Right cardiac atrium (tissue), 5 donors: Measurements from ENCODE around the gene KCNMB2. TPM values are rescaled to one million over a fixed set of nuclear protein-coding genes. Genes with fewer than 3 reads are reported as not detected.

Experiments used
- ATAC-seq, 2 donors: fragments of 200-7000 bp; cut with Tn5 transposase; one replicate each; pipeline versions ENCODE4 v1.8.0 to v1.9.1; 2020; ENCODE audit warnings: moderate library complexity in 2 of 2, mild to moderate bottlenecking in 1 of 2
- DNase-seq, 3 donors: peaks; one replicate each; pipeline ENCODE4 v3.0.0-alpha.2; 2020
- H3K27ac ChIP-seq: one replicate; pipeline ENCODE4 v1.5.1; 2013; ENCODE audit warnings: mild to moderate bottlenecking, low read length, control low read depth, moderate library complexity
- H3K27me3 ChIP-seq: one replicate; pipeline ENCODE4 v1.6.1; 2013; ENCODE audit not compliant: control insufficient read depth, insufficient read depth
- H3K4me1 ChIP-seq: one replicate; pipeline ENCODE4 v1.6.1; 2013; ENCODE audit warnings: low read length; ENCODE audit not compliant: control insufficient read depth, insufficient read depth
- H3K4me3 ChIP-seq: one replicate; pipeline ENCODE4 v1.5.1; 2013; ENCODE audit warnings: low read length, control low read depth
- H3K9me3 ChIP-seq: one replicate; pipeline ENCODE4 v1.6.1; 2013; ENCODE audit warnings: low read length; ENCODE audit not compliant: control insufficient read depth
- WGBS: extraction: QIAGEN DNeasy Blood & Tissue Kit; methylation state at CpG from one replicate; pipeline ENCODE4 v1.1.7; 2013; 5-methylcytosine and 5-hydroxymethylcytosine counted together
- intact Hi-C, 4 donors: fragments of 100-400 bp; cut with DNase I; formaldehyde crosslinking; loops; one replicate each; pipeline versions ENCODE4 v1.11.0 to v1.14.0; 2022 to 2023
- polyA plus RNA-seq: library from polyadenylated mRNA; stranded (reverse); fragments of 200-250 nt; gene quantifications from one replicate; pipeline ENCODE4 v1.2.3, GENCODE V29; 2013
- total RNA-seq, 4 donors: library from RNA; stranded (reverse); fragmentation: NEBNext Ultra II Directional; extraction: Animal tissue kit (Norgen Biotek cat#: 25700); gene quantifications; one replicate each; pipeline ENCODE4 v1.2.1, GENCODE V29; 2021
- donor health status: healthy with polysubstance abuse.
- donor health status: DM: no; HTN: yes; CAD: no.
- donor health status: DM: no; HTN: no; CAD: no.
- donor health status: DM: no; HTN: yes; CAD: no; lungs with severe emphysema.
- donor health status: DM: yes; HTN: yes; CAD: no.

KCNMB2 gene
- total and polyA plus RNA-seq, 5 donors = 4.5 to 10.0 (median 5.1) TPM

DNA sequence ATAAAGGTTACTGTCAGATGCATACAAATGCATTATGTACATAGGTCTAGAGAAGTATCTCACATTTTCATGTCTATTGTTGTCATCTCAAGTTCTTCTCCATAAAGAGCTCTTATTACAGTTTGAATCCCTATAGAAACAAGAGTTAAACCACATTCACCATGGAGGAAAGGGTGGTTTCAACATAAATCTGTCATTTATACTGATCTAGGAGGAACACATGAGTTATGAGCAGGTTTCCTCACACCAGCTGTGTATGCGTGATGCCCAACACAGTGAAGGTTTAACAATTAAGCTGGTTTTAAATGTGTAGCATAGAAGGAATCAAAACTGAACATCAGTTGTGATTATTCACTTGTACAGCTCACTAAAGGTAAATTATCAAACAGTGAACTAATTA, 251.7 kb downstream of the KCNMB2 start:
- Histone ChIP-seq H3K4me1 (no peaks in the 10 kb centered on the region), H3K9me3 (peaks cover 2% of the 10 kb centered on the region), H3K27ac (no peak overlapping the region), H3K4me3 (no peak overlapping the region), H3K27me3 (no peaks in the 10 kb centered on the region)
- DNase-seq (no peak), ATAC-seq (no peak)
- 39% methylated on average over 1 of the region's 1 CpG for WGBS
- intact Hi-C loops = no loop called here

DNA sequence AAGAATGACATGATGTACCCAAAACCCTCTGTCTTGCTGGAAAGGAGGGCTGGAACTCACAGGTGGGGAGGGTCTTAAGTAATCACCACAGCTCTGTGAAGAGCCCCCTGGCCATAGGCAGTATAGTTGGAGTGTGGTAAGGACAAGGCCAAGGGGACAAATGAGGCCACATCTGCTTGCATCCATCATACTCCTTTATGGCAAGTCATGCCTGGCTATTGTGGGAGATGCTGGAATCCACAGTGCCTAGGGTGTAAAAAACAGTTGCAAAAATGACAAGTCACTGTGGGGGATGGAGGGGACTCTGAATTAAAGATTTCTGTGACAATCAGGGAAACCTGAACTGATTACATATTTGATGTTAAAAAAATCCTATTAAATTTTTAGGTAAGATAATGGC, 258.5 kb downstream of the KCNMB2 start:
- Histone ChIP-seq H3K4me1 (no peaks in the 10 kb centered on the region), H3K9me3 (peaks cover 2% of the 10 kb centered on the region), H3K4me3 (no peak overlapping the region), H3K27ac (no peak overlapping the region), H3K27me3 (no peaks in the 10 kb centered on the region)
- ATAC-seq = no peak
- no peak for DNase-seq
- intact Hi-C loops = no loop called here

DNA sequence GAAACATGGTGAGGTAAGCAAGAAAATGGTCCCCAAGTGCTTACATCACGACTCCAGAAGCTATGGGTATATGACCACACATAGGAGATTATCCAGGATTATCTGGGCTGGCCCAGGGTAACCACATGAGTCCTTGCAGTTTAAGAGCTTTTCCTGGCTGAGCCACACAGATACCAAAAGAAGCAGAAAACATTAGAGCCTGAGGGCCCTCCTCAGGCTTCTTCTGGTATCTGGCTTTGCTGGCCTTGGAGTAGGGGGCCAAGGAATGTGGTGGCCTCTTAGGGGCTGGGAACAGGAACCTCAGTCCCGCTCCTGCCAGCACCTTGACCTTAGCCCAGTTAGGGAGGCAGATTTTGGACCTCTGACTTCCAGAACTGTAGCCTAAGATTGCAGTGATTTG, 259.1 kb downstream of the KCNMB2 start:
- Histone ChIP-seq H3K27ac (no peak overlapping the region), H3K4me3 (no peak overlapping the region), H3K9me3 (peaks cover 2% of the 10 kb centered on the region), H3K4me1 (no peaks in the 10 kb centered on the region), H3K27me3 (no peaks in the 10 kb centered on the region)
- DNase-seq (no peak), ATAC-seq (no peak)
- 80% methylated on average over 2 of the region's 2 CpGs for WGBS
- intact Hi-C loops = no loop called here

GRCh38 chr3:178802259-178802658, 266.0 kb downstream of the KCNMB2 start:
- intact Hi-C loops = no loop called here
- Histone ChIP-seq H3K9me3 (no peaks in the 10 kb centered on the region), H3K4me1 (no peaks in the 10 kb centered on the region), H3K27ac (no peak overlapping the region), H3K4me3 (no peak overlapping the region), H3K27me3 (no peaks in the 10 kb centered on the region)
- DNase-seq = no peak
- no peak for ATAC-seq
- WGBS = 89% methylated on average over 3 of the region's 3 CpGs

GRCh38 chr3:178802993-178803693, 266.9 kb downstream of the KCNMB2 start:
- intact Hi-C loops = no loop called here
- WGBS = 82% methylated on average over 3 of the region's 3 CpGs
- H3K27me3 ChIP-seq = no peaks in the 10 kb centered on the region
- no peak overlapping the region for H3K27ac ChIP-seq
- H3K4me1 ChIP-seq = no peaks in the 10 kb centered on the region
- H3K4me3 ChIP-seq = no peak overlapping the region
- ATAC-seq (no peak), DNase-seq (no peak)
- no peaks in the 10 kb centered on the region for H3K9me3 ChIP-seq

- H3K27ac ChIP-seq = no peak overlapping the region
- no peak for ATAC-seq
- no peak for DNase-seq
- intact Hi-C loops = no loop called here
- H3K4me3 ChIP-seq = no peak overlapping the region
- H3K9me3 ChIP-seq = no peaks in the 10 kb centered on the region
- H3K27me3 ChIP-seq = no peaks in the 10 kb centered on the region
- H3K4me1 ChIP-seq = no peaks in the 10 kb centered on the region
Measured at GRCh38 chr3:178804606-178805005, 268.4 kb downstream of the KCNMB2 start.

- intact Hi-C loops = no loop called here
- ATAC-seq (no peak), DNase-seq (no peak)
- 93% methylated on average over 7 of the region's 7 CpGs for WGBS
- no peaks in the 10 kb centered on the region for H3K27me3 ChIP-seq
- H3K4me3 ChIP-seq = no peak overlapping the region
- H3K27ac ChIP-seq = no peak overlapping the region
- H3K4me1 ChIP-seq = no peaks in the 10 kb centered on the region
- no peaks in the 10 kb centered on the region for H3K9me3 ChIP-seq
Measured at GRCh38 chr3:178805741-178806140, 269.5 kb downstream of the KCNMB2 start.

DNA sequence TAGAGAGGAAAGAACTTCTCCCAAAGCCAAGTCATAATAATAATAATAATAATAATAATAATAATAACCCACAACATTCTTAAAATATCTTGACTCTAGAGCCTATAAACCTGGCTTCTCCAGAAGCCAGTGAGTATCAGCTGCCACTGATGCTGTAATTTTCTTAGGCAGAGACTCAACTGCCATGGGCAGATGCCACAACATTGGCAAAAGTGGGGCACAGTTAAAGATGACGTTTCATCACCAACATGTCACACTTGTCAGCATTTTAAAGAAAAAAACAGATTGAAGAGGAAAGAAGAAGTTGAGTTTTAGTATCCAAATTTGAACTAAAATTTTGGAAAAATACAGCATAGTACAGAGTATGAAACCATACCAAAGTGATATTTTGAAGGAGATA, 270.4 kb downstream of the KCNMB2 start:
- H3K9me3 ChIP-seq = no peaks in the 10 kb centered on the region
- H3K4me3 ChIP-seq = no peak overlapping the region
- H3K4me1 ChIP-seq = no peaks in the 10 kb centered on the region
- no peak overlapping the region for H3K27ac ChIP-seq
- WGBS = 80% methylated on average over 1 of the region's 1 CpG
- no peaks in the 10 kb centered on the region for H3K27me3 ChIP-seq
- DNase-seq (no peak), ATAC-seq (no peak)
- intact Hi-C loops = no loop called here

DNA sequence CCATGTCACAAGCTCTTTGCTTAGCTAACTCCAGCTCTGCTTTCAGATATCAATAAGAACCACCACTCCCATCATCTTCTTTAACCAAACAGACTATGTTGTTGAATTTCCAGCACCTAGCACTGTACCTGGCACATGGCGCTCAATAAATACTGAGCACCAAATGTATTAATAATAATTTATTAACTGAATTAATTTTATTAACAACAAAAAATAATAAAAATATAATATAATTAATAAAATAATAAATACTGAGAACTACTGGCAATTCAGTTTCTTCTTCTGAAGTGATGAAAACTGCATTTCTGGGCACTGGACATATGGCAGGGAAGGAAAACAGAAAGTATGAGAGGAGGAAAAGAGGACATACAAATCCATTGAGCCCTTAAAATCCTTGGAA, 271.5 kb downstream of the KCNMB2 start:
- WGBS = 97% methylated on average over 1 of the region's 1 CpG
- no peaks in the 10 kb centered on the region for H3K9me3 ChIP-seq
- no peaks in the 10 kb centered on the region for H3K4me1 ChIP-seq
- H3K4me3 ChIP-seq = no peak overlapping the region
- DNase-seq = no peak
- intact Hi-C loops = no loop called here
- H3K27ac ChIP-seq = no peak overlapping the region
- no peak for ATAC-seq
- no peaks in the 10 kb centered on the region for H3K27me3 ChIP-seq

DNA sequence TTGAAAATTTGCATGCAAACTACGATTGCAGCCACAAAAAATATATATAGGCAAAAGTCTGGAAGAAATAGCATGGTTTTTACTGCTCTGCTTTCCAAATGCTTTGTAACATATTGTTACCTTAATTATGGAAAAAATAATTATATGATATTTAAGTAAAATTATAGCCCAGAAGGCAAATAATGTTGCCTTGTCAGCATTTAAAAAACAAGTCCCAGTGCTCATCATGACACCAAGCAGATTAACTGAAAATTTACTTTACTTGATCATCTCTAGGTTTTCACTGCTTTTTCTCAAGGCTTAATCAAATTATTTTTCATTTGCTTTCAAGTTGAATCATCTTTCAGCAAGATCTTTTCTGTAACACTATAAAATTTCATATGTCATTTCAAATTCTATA, 272.5 kb downstream of the KCNMB2 start:
- Histone ChIP-seq H3K27ac (no peak overlapping the region), H3K4me3 (no peak overlapping the region), H3K9me3 (no peaks in the 10 kb centered on the region), H3K4me1 (no peaks in the 10 kb centered on the region), H3K27me3 (no peaks in the 10 kb centered on the region)
- intact Hi-C loops = no loop called here
- no peak for DNase-seq
- 88% methylated on average over 1 of the region's 1 CpG for WGBS
- ATAC-seq = no peak

DNA sequence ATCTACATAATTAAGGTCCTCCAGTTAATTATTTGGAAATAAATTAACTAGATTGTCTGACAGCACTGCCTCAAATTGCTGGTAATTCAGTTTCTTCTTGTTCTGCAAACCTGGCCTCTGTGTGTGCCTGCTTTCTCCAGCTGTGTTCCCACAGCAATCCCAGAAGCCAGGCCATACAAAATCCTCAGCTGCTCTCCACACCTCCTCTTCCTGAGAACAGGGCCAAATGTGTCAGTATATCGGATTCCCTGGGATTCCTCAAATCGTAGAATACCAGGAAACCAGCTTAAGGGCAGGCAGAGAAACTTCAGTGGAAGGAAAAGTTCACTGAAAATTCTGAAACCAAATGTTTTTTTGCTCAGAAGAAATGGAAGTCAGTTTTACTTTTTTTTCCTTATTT, 273.9 kb downstream of the KCNMB2 start:
- WGBS = 32% methylated on average over 2 of the region's 2 CpGs
- Histone ChIP-seq H3K4me3 (no peak overlapping the region), H3K4me1 (no peaks in the 10 kb centered on the region), H3K9me3 (no peaks in the 10 kb centered on the region), H3K27ac (no peak overlapping the region), H3K27me3 (no peaks in the 10 kb centered on the region)
- DNase-seq (no peak), ATAC-seq (no peak)
- intact Hi-C loops = no loop called here

GRCh38 chr3:178822722-178823121, 286.5 kb downstream of the KCNMB2 start:
- no peak for DNase-seq
- Histone ChIP-seq H3K27ac (no peak overlapping the region), H3K27me3 (no peaks in the 10 kb centered on the region), H3K4me1 (peaks cover 1% of the 10 kb centered on the region), H3K4me3 (no peak overlapping the region), H3K9me3 (no peaks in the 10 kb centered on the region)
- intact Hi-C loops = no loop called here
- 47% methylated on average over 2 of the region's 2 CpGs for WGBS
- ATAC-seq = no peak
